Subcutaneous preadipocyte (primary cell): Measurements from ENCODE around the gene CLEC1B. TPM values are rescaled to one million over a fixed set of nuclear protein-coding genes. Genes with fewer than 3 reads are reported as not detected.

Experiments used
- total RNA-seq: library from RNA; depleted of rRNA; stranded (reverse); fragments of >200 nt; gene quantifications from 2 replicates; pipeline ENCODE4 v1.2.3, GENCODE V29; 2012

CLEC1B gene
- not detected in 2 replicates for total RNA-seq

GRCh38 chr12:9999016-9999415 lies at the start of gene CLEC1B:
Gene CLEC1B, minus strand, starts transcription at chr12:9999121. Its CDS starts 21 bp downstream, at chr12:9999100.

GRCh38 chr12:10030446-10030845 lies 31.5 kb upstream of the CLEC1B start, which contains the start of gene CLEC9A:
Gene CLEC9A, plus strand, starts transcription at chr12:10030682. Its CDS starts 22,006 bp downstream, at chr12:10052688.

GRCh38 chr12:9971181-9971580 lies 27.7 kb downstream of the CLEC1B start, which contains the start of gene CLEC12A:
Gene CLEC12A, plus strand, starts transcription at chr12:9971409. Its CDS starts 188 bp downstream, at chr12:9971597.

Other genes with a start within 250 kb of the CLEC1B start
- not detected in 2 replicates for gene CD69, start 238.2 kb downstream of the CLEC1B start, total RNA-seq
- under 0.01 and 0.20 TPM in 2 replicates for gene KLRF1, start 171.6 kb downstream of the CLEC1B start, total RNA-seq
- 32.1 and 53.6 TPM in 2 replicates for gene CLEC2B, start 129.8 kb downstream of the CLEC1B start, total RNA-seq
- gene KLRF2, start 117.6 kb downstream of the CLEC1B start, total RNA-seq, result not detected in 2 replicates
- gene CLEC2A, start 66.8 kb downstream of the CLEC1B start, total RNA-seq, result not detected in 2 replicates
- not detected in 2 replicates for gene CLEC12A, start 27.7 kb downstream of the CLEC1B start, total RNA-seq
- not detected in 2 replicates for gene CLEC12B, start 11.5 kb upstream of the CLEC1B start, total RNA-seq
- not detected in 2 replicates for gene CLEC9A, start 31.6 kb upstream of the CLEC1B start, total RNA-seq
- not detected in 2 replicates for gene CLEC1A, start 99.9 kb upstream of the CLEC1B start, total RNA-seq
- not detected in 2 replicates for gene CLEC7A, start 131.1 kb upstream of the CLEC1B start, total RNA-seq
- gene OLR1, start 173.0 kb upstream of the CLEC1B start, total RNA-seq, result not detected in 2 replicates
- under 0.01 TPM in 1 of 2 replicates, not detected in the other for gene TMEM52B, start 179.9 kb upstream of the CLEC1B start, total RNA-seq
- gene GABARAPL1, start 213.8 kb upstream of the CLEC1B start, total RNA-seq, result 9.8 and 16.5 TPM in 2 replicates